Hepatocyte (in vitro differentiated cells): ENCODE measurements around the gene SORCS2. TPM values are rescaled to one million over a fixed set of nuclear protein-coding genes. Genes with fewer than 3 reads are reported as not detected.

Experiments
- DNase-seq: peaks from one replicate; pipeline ENCODE4 v3.0.0-alpha.2; 2016; ENCODE audit warnings: low spot score
- H2AFZ ChIP-seq: fragments of 200-600 bp; sonication (generic); 2 replicates; pipeline ENCODE4 v1.6.0; 2016; ENCODE audit warnings: antibody characterized with exemption, mild to moderate bottlenecking
- H3K27ac ChIP-seq: fragments of 200-600 bp; sonication (generic); 2 replicates; pipeline ENCODE4 v1.5.1; 2016; ENCODE audit warnings: mild to moderate bottlenecking
- H3K27me3 ChIP-seq: fragments of 200-600 bp; sonication (generic); 2 replicates; pipeline ENCODE4 v1.6.1; 2016
- H3K36me3 ChIP-seq: fragments of 200-600 bp; sonication (generic); replicated peaks from 2 replicates; pipeline ENCODE4 v1.5.1; 2016; ENCODE audit warnings: low read depth; ENCODE audit not compliant: insufficient read depth
- H3K4me1 ChIP-seq: fragments of 200-600 bp; sonication (generic); 2 replicates; pipeline ENCODE4 v1.5.1; 2016; ENCODE audit warnings: mild to moderate bottlenecking, moderate library complexity; ENCODE audit not compliant: insufficient read depth
- H3K4me2 ChIP-seq: fragments of 200-600 bp; sonication (generic); 2 replicates; pipeline ENCODE4 v1.6.0; 2016
- H3K4me3 ChIP-seq: fragments of 200-600 bp; sonication (generic); 2 replicates; pipeline ENCODE4 v1.5.1; 2016; ENCODE audit warnings: mild to moderate bottlenecking
- H3K79me2 ChIP-seq: fragments of 200-600 bp; sonication (generic); 2 replicates; pipeline ENCODE4 v1.6.0; 2017; ENCODE audit warnings: mild to moderate bottlenecking
- H3K9me2 ChIP-seq: fragments of 200-600 bp; sonication (generic); replicated peaks from 2 replicates; pipeline ENCODE4 v1.6.0; 2017; ENCODE audit warnings: mild to moderate bottlenecking; ENCODE audit not compliant: insufficient read depth
- H3K9me3 ChIP-seq: fragments of 200-600 bp; sonication (generic); 2 replicates; pipeline ENCODE4 v1.5.1; 2016; ENCODE audit warnings: low read depth, mild to moderate bottlenecking
- H4K20me1 ChIP-seq: fragments of 200-600 bp; sonication (generic); 2 replicates; pipeline ENCODE4 v1.6.0; 2016; ENCODE audit warnings: mild to moderate bottlenecking; ENCODE audit not compliant: insufficient read depth, poor library complexity, severe bottlenecking
- EZH2 ChIP-seq: fragments of 200-600 bp; sonication (generic); IDR thresholded peaks from 2 replicates; pipeline ENCODE4 v1.6.1; 2016; ENCODE audit warnings: antibody characterized with exemption, mild to moderate bottlenecking, borderline replicate concordance
- EZH2phosphoT487 ChIP-seq: fragments of 200-600 bp; sonication (generic); IDR thresholded peaks from one replicate; pipeline ENCODE4 v1.6.1; 2018; ENCODE audit warnings: antibody characterized with exemption, mild to moderate bottlenecking, low read depth, moderate library complexity; ENCODE audit not compliant: unreplicated experiment, severe bottlenecking
- WGBS: methylation state at CpG from one replicate; pipeline ENCODE4 v1.1.6; 2016; ENCODE audit warnings: low lambda C conversion rate; ENCODE audit errors: missing lambda C conversion rate; 5-methylcytosine and 5-hydroxymethylcytosine counted together
- polyA plus RNA-seq: library from polyadenylated mRNA; unstranded; fragments of >200 nt; fragmentation: Nextera tagmentation; extraction: Ambion mirVana; gene quantifications from 2 replicates; pipeline ENCODE4 v1.2.1, GENCODE V29; 2016
- total RNA-seq: library from RNA; depleted of rRNA; stranded (reverse); fragments of >200 nt; gene quantifications from 2 replicates; pipeline ENCODE4 v1.2.3, GENCODE V29; 2014
- TF ChIP-seq, protein P1 (sequence below): fragments of 200-600 bp; sonication (generic); IDR thresholded peaks from 2 replicates; pipeline ENCODE4 v1.5.1; 2016; ENCODE audit warnings: antibody characterized with exemption, mild to moderate bottlenecking; ENCODE audit not compliant: poor library complexity

Gene SORCS2
- total and polyA plus RNA-seq, 2 experiments from 2014 or later: 1.6 to 4.8 TPM

GRCh38 chr4:7147661-7148310, 44.6 kb upstream of the SORCS2 start:
- Histone ChIP-seq H3K9me3 (no peaks in the 10 kb centered on the region), H3K27me3 (no peaks in the 10 kb centered on the region), H3K79me2 (no peaks in the 10 kb centered on the region), H3K36me3 (no peaks in the 10 kb centered on the region), H2AFZ (no peak overlapping the region), H3K4me3 (no peak overlapping the region), H3K4me1 (no peaks in the 10 kb centered on the region), H3K4me2 (no peak overlapping the region), H3K27ac (no peak overlapping the region), H3K9me2 (no peaks in the 10 kb centered on the region), H4K20me1 (no peaks in the 10 kb centered on the region)
- TF ChIP-seq EZH2 (no peak), EZH2phosphoT487 (no peak)
- TF ChIP-seq, protein P1, sequence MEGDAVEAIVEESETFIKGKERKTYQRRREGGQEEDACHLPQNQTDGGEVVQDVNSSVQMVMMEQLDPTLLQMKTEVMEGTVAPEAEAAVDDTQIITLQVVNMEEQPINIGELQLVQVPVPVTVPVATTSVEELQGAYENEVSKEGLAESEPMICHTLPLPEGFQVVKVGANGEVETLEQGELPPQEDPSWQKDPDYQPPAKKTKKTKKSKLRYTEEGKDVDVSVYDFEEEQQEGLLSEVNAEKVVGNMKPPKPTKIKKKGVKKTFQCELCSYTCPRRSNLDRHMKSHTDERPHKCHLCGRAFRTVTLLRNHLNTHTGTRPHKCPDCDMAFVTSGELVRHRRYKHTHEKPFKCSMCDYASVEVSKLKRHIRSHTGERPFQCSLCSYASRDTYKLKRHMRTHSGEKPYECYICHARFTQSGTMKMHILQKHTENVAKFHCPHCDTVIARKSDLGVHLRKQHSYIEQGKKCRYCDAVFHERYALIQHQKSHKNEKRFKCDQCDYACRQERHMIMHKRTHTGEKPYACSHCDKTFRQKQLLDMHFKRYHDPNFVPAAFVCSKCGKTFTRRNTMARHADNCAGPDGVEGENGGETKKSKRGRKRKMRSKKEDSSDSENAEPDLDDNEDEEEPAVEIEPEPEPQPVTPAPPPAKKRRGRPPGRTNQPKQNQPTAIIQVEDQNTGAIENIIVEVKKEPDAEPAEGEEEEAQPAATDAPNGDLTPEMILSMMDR: no peak
- no peak for DNase-seq
- 72% methylated on average over 10 of the region's 10 CpGs for WGBS

GRCh38 chr4:7148337-7148736, 44.0 kb upstream of the SORCS2 start:
- DNase-seq: no peak
- WGBS: 95% methylated on average over 13 of the region's 13 CpGs
- no peaks in the 10 kb centered on the region for H4K20me1 ChIP-seq
- no peak overlapping the region for H3K4me3 ChIP-seq
- H3K27me3 ChIP-seq: no peaks in the 10 kb centered on the region
- no peaks in the 10 kb centered on the region for H3K79me2 ChIP-seq
- no peaks in the 10 kb centered on the region for H3K36me3 ChIP-seq
- TF ChIP-seq, protein P1: no peak
- TF ChIP-seq EZH2 (no peak), EZH2phosphoT487 (no peak)
- H2AFZ ChIP-seq: no peak overlapping the region
- H3K27ac ChIP-seq: no peak overlapping the region
- H3K4me2 ChIP-seq: no peak overlapping the region
- H3K4me1 ChIP-seq: no peaks in the 10 kb centered on the region
- H3K9me2 ChIP-seq: no peaks in the 10 kb centered on the region
- no peaks in the 10 kb centered on the region for H3K9me3 ChIP-seq

DNA sequence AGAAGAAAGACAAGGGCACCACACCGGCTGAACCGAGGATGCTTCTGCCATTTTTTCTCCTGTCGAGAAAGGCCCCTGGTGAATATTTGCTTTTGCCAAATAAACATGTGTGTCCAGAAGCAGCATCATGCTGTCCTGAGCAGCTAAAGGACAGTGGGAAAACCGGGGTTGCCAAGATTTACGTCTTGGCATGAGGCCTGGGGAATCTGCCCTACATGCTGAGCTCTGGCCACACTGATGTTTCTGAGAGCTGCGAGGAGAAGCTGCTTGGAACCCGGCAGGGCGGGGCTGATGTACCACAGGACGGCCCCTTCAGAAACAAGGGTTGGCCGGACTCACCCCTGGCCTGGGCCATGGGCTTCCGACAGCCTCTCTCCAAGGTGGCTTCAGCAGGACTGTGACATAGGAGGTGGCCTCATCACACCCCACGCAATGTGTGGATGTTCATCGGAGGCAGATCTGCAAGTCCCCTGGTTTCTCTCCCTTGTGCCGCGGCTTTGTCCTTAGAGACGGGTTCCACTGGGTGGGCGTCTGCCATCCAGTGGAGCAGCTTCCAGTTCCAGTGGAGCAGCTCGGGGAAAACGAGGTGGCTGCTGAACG, 42.2 kb upstream of the SORCS2 start:
- no peaks in the 10 kb centered on the region for H3K9me2 ChIP-seq
- H3K9me3 ChIP-seq: no peaks in the 10 kb centered on the region
- TF ChIP-seq EZH2 (no peak), EZH2phosphoT487 (no peak)
- TF ChIP-seq, protein P1: no peak
- no peak overlapping the region for H3K27ac ChIP-seq
- H4K20me1 ChIP-seq: no peaks in the 10 kb centered on the region
- no peak overlapping the region for H2AFZ ChIP-seq
- H3K4me1 ChIP-seq: no peaks in the 10 kb centered on the region
- H3K27me3 ChIP-seq: no peaks in the 10 kb centered on the region
- 91% methylated on average over 20 of the region's 20 CpGs for WGBS
- no peak for DNase-seq
- no peaks in the 10 kb centered on the region for H3K36me3 ChIP-seq
- no peaks in the 10 kb centered on the region for H3K79me2 ChIP-seq
- H3K4me2 ChIP-seq: no peak overlapping the region
- H3K4me3 ChIP-seq: no peak overlapping the region
